ENCODE results near the gene MARCOL. TPM values are rescaled to one million over a fixed set of nuclear protein-coding genes. Genes with fewer than 3 reads are reported as not detected.

Gene MARCOL, protein sequence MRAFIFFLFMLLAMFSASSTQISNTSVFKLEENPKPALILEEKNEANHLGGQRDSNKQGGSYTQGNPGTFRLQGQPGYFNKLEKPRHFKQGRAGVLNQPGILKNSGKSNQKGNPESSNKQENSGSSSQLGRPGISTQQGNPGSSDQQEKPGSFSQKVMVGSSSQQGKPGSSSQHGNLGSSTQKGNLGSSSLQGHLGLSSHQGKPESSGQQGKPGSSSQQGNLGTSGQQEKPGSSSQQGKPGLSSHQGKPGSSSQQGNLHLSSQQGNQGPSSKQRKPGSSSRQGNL
- polyA plus RNA-seq (ENCODE audit: insufficient read length in 10 of 10), result not detected
- long read RNA-seq, donor 1, result 0 reads
- long read RNA-seq, donor 2, result 0 reads
- long read RNA-seq, donor 3, result 0 reads
- long read RNA-seq, donor 4, result 0 reads
- long read RNA-seq, donor 5, result 0 reads
- long read RNA-seq, donor 6, result 0 reads
- long read RNA-seq, donor 7, result 0 reads
- long read RNA-seq, donor 8, result 0 reads
- long read RNA-seq, donor 9, result 0 reads

DNA sequence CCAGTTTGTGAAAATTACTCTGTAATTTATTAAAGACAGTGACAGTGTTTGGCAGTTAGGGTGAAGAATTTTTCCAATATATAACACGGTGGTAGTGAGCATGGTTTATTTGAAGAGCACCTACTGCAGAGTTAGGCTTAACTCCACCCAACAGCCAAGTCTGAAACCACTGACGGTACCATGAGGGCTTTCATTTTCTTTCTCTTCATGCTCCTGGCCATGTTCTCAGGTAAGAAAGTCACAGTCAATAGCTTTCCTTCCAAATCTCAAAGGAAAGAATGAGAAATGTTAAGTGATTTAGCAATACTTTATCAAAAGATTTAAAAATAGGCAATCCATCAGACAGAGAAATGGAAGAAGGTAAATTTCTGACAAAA is at the start of gene MARCOL:
MARCOL (plus strand) TSS at position 108 of the 377 bp plus-strand sequence; CDS start at position 181, 73 bp downstream.
- DNase-seq, result no peak

DNA sequence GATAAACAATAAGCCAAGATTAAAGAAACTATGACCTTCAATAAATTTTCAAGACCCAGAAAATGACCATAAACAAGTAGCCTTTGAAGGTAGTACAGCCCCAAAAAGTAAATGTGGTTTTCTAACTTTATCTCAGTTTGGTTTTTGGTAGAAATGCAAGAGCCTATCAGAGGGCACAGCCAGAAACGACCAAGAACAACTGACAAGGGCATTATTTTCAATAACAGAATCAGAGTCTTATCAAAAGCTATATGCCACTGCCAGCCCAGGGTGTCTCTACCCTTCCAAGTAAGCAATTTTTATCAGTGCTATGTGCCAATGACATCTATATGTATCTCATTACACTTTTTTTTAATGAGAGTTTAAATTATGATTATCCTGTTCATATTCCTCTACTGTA is 47.3 kb upstream of the MARCOL start:
- DNase-seq, result no peak

DNA sequence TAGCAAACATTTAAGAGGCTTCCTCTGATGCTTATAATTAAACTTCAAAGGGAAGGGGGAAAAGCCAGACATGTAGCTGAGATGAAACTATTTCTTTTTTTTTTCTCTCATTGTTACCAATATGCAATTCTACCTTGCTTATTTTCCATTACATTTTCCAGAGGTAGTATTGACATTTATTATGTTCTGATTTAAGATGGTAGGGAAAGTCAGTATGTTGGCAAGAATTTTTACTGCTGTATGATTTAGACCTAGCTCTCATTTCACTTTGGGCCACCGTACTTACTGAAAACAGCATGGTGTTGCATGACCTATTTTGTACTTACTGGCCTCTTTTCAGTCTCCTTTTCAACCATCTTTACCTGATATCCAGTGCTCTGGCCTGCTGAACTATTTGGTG is 45.1 kb upstream of the MARCOL start:
- DNase-seq, result no peak

DNA sequence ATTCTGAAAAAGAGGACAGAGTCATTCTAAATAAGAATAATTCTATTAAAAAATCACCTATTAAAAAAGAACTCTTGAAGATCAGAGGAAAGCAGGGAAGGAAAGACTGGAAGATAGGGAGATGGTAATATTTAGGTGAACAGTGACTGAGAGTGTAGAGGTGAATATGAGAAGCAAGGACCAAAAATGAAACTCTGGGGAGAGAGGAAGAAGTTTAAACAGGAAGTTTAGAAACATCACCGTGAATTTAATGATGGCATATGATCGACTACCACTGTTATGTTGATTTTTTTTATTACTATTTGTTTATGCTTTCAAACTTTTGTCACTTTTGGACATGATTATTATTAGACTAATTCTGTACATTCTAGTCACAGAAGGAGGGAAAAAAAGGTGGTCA is 37.2 kb upstream of the MARCOL start:
- DNase-seq, result no peak

GRCh38 chr5:148202531-148203203 is 35.7 kb upstream of the MARCOL start, which contains the start of gene SPINK6:
TSS of gene SPINK6 (plus strand) at chr5:148203042. CDS start at chr5:148203097, 55 bp downstream.
- DNase-seq, result no peak

DNA sequence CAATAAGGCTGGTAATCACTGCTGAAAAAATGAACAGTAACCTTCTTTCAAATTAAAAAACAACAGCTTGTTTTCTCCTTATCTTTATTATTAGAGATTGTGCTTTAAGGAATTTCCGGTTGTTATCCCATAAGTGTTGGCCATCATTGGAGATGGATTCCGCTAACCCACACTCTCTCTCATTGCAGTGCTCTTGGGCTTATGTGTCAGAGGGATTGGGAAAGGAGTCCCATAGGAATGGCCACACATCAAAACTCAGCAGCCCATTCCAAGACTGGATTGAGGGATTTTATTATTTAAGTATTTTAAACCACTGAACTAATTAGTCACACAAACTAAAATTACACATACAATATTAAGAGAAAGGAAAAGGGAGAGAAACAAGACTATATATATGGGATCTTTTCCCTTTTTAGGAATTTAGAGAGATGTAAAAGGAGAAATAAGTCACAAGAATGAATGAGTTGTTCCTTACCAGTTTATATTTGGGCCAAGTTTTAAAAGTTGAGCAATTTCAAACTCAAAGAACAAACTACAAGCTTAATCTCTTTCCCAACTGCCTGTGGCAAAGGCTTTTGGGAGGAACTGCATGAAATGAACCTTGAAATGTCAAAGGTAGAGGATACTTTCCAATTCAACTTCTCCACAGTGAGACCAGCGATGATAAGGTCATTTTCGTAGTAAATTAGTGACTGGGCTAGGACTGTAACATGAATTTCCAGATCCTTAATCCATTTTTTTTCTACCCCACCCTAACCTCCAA is 33.1 kb upstream of the MARCOL start:
- DNase-seq, result no peak

GRCh38 chr5:148205865-148206264 is 32.5 kb upstream of the MARCOL start:
- DNase-seq, result no peak

DNA sequence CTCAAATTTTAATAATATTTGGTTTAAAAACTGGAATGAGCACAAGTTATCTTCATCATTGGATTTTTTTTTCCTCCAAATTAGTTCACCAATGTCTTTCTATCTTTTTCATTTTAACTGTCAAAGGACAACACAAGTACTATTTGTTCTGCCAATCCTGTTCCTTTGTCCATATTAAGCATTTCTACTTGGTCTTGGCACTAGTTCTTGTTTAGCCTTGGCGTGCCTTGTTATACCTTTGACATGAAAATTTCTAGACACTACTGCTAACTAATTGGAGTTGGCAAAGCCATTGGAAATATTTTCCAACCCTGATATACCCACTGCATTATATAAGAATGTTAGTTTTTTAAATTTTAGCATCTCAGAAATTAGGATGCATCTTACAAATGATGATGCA is 31.7 kb upstream of the MARCOL start:
- no peak for DNase-seq

- DNase-seq, result no peak
These were observed 30.1 kb upstream of the MARCOL start for GRCh38 chr5:148208226-148208625.

GRCh38 chr5:148209151-148209770 is 29.1 kb upstream of the MARCOL start:
- DNase-seq, result no peak

DNA sequence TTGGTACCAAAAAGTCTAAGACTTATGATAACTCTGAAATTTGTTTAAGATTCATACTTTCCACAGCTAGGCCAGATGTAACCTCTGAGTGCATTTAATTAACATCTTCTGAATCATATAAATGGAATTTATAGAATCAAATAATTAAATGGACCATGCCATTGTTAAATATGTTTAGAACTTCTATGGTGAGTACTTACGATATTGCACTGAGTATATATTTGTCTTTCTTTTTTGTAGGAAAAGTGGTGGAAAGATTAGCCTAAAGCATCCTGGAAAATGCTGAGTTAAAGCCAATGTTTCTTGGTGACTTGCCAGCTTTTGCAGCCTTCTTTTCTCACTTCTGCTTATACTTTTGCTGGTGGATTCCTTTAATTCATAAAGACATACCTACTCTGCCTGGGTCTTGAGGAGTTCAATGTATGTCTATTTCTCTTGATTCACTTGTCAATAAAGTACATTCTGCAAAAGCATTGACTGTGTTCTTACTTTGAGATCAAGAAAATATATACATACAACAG is 23.6 kb upstream of the MARCOL start:
- DNase-seq, result peak in 2 of 3 donors; percentile 9 to 15

DNA sequence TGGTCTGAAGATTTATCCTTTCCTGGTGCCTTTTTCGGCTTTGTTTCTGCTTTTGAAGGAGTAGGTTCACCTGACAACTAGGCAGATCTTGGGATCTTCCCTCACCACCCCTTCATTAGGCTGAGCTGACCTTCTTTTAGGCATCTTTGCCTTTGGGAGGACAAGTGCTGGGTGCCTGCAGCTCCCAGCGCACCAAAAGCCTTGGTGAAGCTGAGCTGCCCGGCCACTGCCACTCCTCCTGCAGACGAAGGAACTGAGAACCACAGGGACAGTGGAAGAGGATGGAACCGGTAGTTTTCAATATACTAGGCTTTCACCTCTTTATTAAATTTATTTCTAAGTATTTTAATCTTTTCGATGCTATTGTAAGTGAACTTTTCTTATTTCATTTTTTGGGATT is 16.8 kb upstream of the MARCOL start:
- DNase-seq, result no peak

GRCh38 chr5:148224117-148224742 is 14.1 kb upstream of the MARCOL start:
- DNase-seq, result no peak

DNA sequence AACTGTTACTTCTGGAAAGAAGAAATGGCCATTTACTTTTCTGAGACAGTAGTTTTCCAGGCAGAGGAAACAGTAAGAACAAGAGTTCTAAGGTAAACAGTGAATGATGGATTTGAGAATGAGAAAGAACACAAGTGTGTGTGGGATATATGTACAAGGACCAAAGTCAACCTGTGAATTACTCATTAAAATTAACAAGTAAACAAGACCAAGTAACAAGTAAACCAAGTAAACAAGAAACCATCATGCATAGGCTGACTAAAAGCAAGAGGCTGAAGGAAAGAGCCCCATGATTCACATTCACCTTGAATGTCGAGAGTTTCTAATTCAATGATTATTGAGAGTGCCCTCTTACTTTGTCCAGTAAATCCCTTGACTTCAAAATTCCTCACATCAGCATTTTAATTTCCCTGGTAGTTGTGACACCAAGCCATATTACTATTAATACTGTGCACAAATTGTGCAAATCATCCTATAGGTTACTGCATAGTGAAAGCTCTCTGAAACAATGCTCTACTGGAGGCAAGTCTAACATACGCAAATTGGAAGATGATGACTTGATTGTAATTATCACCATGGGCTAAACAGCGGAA is 9.8 kb upstream of the MARCOL start:
- no peak for DNase-seq

- no peak for DNase-seq
These were observed 8.5 kb upstream of the MARCOL start for GRCh38 chr5:148229840-148230239.

DNA sequence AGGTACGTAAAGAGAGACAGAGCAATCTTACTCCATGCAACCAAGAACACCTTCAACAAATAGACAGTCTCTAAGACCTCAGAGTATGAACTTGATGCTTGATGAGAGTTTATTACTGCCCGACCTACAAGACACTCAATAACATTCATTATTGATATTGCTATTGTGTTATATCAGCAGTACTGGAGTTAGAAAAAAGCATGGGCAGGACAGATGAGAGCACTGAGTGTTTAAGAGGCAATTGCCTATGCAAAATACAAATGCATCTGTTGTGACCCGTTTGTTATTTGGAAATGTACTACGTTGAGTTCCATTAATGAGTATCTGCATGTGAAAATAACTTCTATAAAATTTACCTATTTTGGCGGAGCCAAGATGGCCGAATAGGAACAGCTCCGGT is 8.1 kb upstream of the MARCOL start:
- DNase-seq, result no peak

DNA sequence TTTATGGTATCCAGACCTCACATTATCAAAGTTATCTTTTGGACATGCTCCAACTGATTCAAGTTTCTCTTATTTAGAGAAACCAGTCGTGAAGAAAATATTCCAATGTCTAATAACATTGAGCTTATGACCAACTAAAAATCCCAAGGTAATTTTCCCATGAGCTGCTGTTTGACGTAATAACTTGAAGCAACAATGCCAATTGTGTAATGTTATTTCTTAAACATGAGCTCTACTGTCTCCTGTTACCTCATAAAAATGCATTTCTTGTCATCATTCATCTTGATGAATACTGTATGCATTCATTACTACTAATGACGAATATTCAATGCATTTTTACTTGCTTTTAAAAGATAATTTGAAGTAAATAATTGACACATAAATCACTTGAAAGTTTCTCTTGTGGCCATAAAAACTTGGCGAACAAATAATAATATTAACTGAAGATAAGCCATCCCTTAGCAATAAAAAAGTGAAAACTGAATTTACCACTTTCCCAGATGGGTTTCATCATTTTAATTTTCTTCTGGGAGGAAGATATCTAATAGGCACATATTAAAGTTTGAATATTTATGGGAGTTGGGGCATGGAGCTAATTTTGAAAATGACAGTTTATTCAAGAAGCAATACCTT is 424 bp upstream of the MARCOL start:
- no peak for DNase-seq

DNA sequence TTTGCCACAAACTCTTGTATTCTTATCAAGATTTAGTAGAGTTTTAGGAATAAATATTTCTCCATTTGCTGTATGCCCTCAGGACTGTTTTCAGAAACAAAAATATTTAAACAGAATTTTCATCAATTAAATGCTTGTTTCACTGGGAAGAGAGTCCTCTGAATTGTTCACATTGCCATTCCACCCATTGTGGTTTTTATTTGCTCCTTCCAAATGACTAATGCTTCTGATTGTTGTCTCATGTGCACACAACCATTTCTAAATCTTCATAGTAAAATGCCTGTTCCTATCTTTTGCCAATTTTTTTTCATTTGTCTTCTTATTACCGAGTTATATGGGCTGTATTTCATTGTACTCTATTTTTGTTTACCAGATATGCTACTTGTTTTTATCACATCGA is 10.6 kb downstream of the MARCOL start:
- DNase-seq, result no peak

- DNase-seq, result no peak
These were observed 17.1 kb downstream of the MARCOL start for GRCh38 chr5:148255456-148255855.

DNA sequence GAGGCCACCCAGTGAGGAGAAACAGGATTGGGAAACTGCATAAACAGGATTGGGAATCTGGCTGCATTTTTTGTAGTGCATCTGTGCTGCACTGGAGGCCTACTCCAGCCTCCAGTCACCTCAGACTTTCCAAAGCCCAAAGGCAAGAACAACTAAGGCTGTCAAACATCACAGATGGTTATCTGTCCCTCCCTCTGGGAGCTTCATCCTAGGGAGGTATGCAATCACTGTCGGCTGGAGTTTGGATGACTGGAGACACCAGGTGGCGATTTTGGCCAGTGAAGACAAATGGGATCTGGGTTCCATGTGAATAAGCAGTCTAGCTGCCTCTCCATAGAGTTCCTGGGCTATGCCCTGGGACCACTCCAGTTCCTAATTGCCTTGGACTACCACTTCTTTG is 21.0 kb downstream of the MARCOL start:
- no peak for DNase-seq

Data from muscle of back (tissue), 13 donors.